Transverse colon (tissue), 4 donors: ENCODE data around the gene SLC24A4. TPM values are rescaled to one million over a fixed set of nuclear protein-coding genes. Genes with fewer than 3 reads are reported as not detected.

Experiments
- DNase-seq: peaks from one replicate; pipeline ENCODE4 v3.0.0-alpha.2; 2019
- H3K27ac ChIP-seq, 4 donors: fragments of 200-600 bp; sonication (generic); 2 replicates each; pipeline ENCODE4 v1.5.1; 2016 to 2018; ENCODE audit warnings: inconsistent platforms in 4 of 4
- H3K27me3 ChIP-seq: fragments of 200-600 bp; sonication (generic); 2 replicates; pipeline ENCODE4 v1.5.1; 2017; ENCODE audit warnings: inconsistent platforms
- H3K36me3 ChIP-seq, 4 donors: fragments of 200-600 bp; sonication (generic); 2 replicates each; pipeline ENCODE4 v1.5.1; 2017 to 2019; ENCODE audit warnings: inconsistent platforms in 4 of 4
- H3K4me1 ChIP-seq, 4 donors: fragments of 200-600 bp; sonication (generic); 2 replicates each; pipeline ENCODE4 v1.5.1; 2017 to 2020; ENCODE audit warnings: inconsistent platforms in 4 of 4
- H3K4me3 ChIP-seq, 4 donors: fragments of 200-600 bp; sonication (generic); 1 replicate in 1 of 4; 2 replicates in 3 of 4; pipeline versions ENCODE4 v1.5.1 to v1.6.1; 2017 to 2019; ENCODE audit warnings: inconsistent platforms in 4 of 4
- H3K9me3 ChIP-seq, 2 donors: fragments of 200-600 bp; sonication (generic); 2 replicates each; pipeline ENCODE4 v1.5.1; 2017 to 2019; ENCODE audit warnings: inconsistent platforms in 2 of 2
- CTCF ChIP-seq, 5 experiments: fragments of 200-600 bp in 3 of 5; fragments of 450-650 bp in 2 of 5; sonication (generic) in 3 of 5; IDR thresholded peaks; 1 replicate in 2 of 5; 2 replicates in 3 of 5; pipeline ENCODE4 v1.5.1; 2016 to 2017; ENCODE audit warnings: antibody characterized with exemption in 5 of 5, inconsistent platforms in 3 of 5, mild to moderate bottlenecking in 2 of 5, moderate library complexity in 1 of 5
- EP300 ChIP-seq: sonication (generic); formaldehyde crosslinking; IDR thresholded peaks from one replicate; pipeline ENCODE4 v1.6.1; 2017; ENCODE audit warnings: antibody characterized with exemption, low read depth
- POLR2A ChIP-seq: fragments of 450-650 bp; IDR thresholded peaks from one replicate; pipeline ENCODE4 v1.6.1; 2016; ENCODE audit warnings: antibody characterized with exemption, mild to moderate bottlenecking, moderate library complexity
- POLR2AphosphoS5 ChIP-seq, 3 donors: sonication (generic); formaldehyde crosslinking; IDR thresholded peaks; one replicate each; pipeline ENCODE4 v1.6.1; 2016; ENCODE audit warnings: antibody characterized with exemption in 3 of 3
- WGBS, 2 donors: methylation state at CpG; one replicate each; pipeline ENCODE4 v1.1.5; 2018; ENCODE audit warnings: low coverage in 1 of 2; 5-methylcytosine and 5-hydroxymethylcytosine counted together
- in situ Hi-C, 4 donors: fragments of 200-750 bp; cut with MboI; loops; one replicate each; pipeline versions ENCODE4 v1.15.0 to v1.15.1; 2017; ENCODE audit warnings: low sequenced_read_pairs in 3 of 4, low pct_ligation_motif_present in 1 of 4, low pct_unique_long_range_greater_than_20kb in 1 of 4
- intact Hi-C: fragments of 100-400 bp; cut with DNase I; formaldehyde crosslinking; loops from one replicate; pipeline ENCODE4 v1.15.1; 2023; ENCODE audit warnings: low total_unique reads
- total RNA-seq, 4 donors: library from RNA; depleted of rRNA; stranded (reverse); fragments of >200 nt; gene quantifications; one replicate each; pipeline ENCODE4 v1.1.0, GENCODE V29; 2016

The SLC24A4 gene
- total RNA-seq, 4 donors from 2014 or later = 0.27 to 0.48 TPM; not detected in 2

DNA sequence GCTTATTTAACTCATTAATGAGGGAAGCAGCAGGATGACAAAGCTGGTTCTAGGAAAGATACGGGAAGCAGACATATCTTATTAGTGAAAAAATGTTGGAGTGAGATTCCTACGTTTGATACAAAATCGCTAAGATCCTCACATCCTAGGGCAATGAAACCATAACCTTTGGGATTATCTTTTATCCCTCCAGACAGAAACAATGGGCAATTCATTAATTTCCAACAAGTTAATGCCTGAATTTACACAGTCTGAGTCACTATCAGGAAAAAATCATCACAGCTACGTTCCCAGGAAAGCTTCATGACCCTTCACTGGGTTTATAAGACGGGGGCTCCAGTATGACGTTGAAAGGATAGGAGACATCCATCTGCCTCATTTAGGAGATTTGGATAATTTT is 45.0 kb downstream of the SLC24A4 start:
- H3K9me3 ChIP-seq = no peaks in the 10 kb centered on the region
- no peak overlapping the region for H3K27ac ChIP-seq
- in situ Hi-C loops (no loop called here), intact Hi-C loops (no loop called here)
- 56 to 72% methylated on average over 6 of the region's 6 CpGs for WGBS, 2 donors
- H3K4me3 ChIP-seq = no peak overlapping the region
- DNase-seq = no peak
- H3K36me3 ChIP-seq = no peaks in the 10 kb centered on the region
- no peaks in the 10 kb centered on the region for H3K4me1 ChIP-seq
- no peak for TF ChIP-seq CTCF (IDR thresholded peaks at IDR 0.05)
- TF ChIP-seq POLR2AphosphoS5 (IDR thresholded peaks at IDR 0.05) = no peak
- H3K27me3 ChIP-seq = no peaks in the 10 kb centered on the region

GRCh38 chr14:92369097-92369496 is 46.1 kb downstream of the SLC24A4 start:
- DNase-seq = no peak
- in situ Hi-C loops (no loop called here), intact Hi-C loops (no loop called here)
- Histone ChIP-seq H3K9me3 (no peaks in the 10 kb centered on the region), H3K4me1 (no peaks in the 10 kb centered on the region), H3K27me3 (no peaks in the 10 kb centered on the region), H3K36me3 (no peaks in the 10 kb centered on the region), H3K27ac (no peak overlapping the region), H3K4me3 (no peak overlapping the region)
- TF ChIP-seq POLR2A (no peak), EP300 (no peak), POLR2AphosphoS5 (IDR thresholded peaks at IDR 0.05) (no peak), CTCF (IDR thresholded peaks at IDR 0.05) (no peak)
- 89 to 95% methylated on average over 2 to 3 of the region's 3 CpGs for WGBS, 2 donors

DNA sequence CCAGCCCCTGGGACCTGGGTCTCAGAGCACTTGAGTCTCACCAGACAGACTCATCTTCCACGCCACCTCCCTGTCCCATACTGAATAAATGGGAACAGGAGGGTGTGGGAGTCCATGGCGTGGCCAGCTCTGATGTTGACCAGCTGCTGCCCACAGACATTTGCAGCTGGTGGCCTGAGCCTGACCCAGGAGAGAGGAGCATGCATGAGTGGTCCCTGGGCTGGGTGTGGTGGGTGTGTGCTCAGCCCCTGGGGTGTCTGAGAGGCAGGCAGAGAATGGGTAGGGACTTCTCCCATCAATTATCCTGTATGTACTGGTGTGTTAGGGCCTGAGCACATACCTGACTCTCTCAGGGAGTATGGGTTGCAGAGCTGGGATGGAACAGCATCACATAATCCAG is 49.3 kb downstream of the SLC24A4 start:
- no peak for TF ChIP-seq POLR2AphosphoS5 (IDR thresholded peaks at IDR 0.05)
- no peak for TF ChIP-seq POLR2A
- no peak for TF ChIP-seq CTCF (IDR thresholded peaks at IDR 0.05)
- no peak for TF ChIP-seq EP300
- in situ Hi-C loops (no loop called here), intact Hi-C loops (no loop called here)
- no peak overlapping the region for H3K27ac ChIP-seq
- no peaks in the 10 kb centered on the region for H3K9me3 ChIP-seq
- H3K36me3 ChIP-seq = no peaks in the 10 kb centered on the region
- no peak for DNase-seq
- H3K4me1 ChIP-seq = no peaks in the 10 kb centered on the region
- H3K27me3 ChIP-seq = no peaks in the 10 kb centered on the region
- WGBS, 2 donors = 81% methylated on average over 2 of the region's 2 CpGs; no CpG with 5 or more reads in 1 of the 2 donors
- no peak overlapping the region for H3K4me3 ChIP-seq

- no peaks in the 10 kb centered on the region for H3K27me3 ChIP-seq
- no peaks in the 10 kb centered on the region for H3K4me1 ChIP-seq
- intact Hi-C loops = no loop called here
- 91% methylated on average over 7 of the region's 7 CpGs; no CpG with 5 or more reads in 1 of the 2 donors for WGBS, 2 donors
- no peak overlapping the region for H3K27ac ChIP-seq
- H3K9me3 ChIP-seq = no peaks in the 10 kb centered on the region
- H3K36me3 ChIP-seq = no peaks in the 10 kb centered on the region
- no peak for TF ChIP-seq EP300
- no peak for TF ChIP-seq CTCF (IDR thresholded peaks at IDR 0.05)
- TF ChIP-seq POLR2A = no peak
- TF ChIP-seq POLR2AphosphoS5 (IDR thresholded peaks at IDR 0.05) = no peak
- H3K4me3 ChIP-seq = no peak overlapping the region
- in situ Hi-C loops = no loop called here
- DNase-seq = no peak
Measured at GRCh38 chr14:92373336-92373735, 50.4 kb downstream of the SLC24A4 start.
